HFFc6 (cell line): ENCODE data around the gene KCNJ11. TPM values are rescaled to one million over a fixed set of nuclear protein-coding genes. Genes with fewer than 3 reads are reported as not detected.

Source experiments
- DNase-seq: peaks from one replicate; pipeline ENCODE4 v3.0.0-alpha.2; 2018
- H3K27ac Mint-ChIP-seq: 2 replicates; pipeline ENCODE4 v1.8.0; 2020; ENCODE audit warnings: mild to moderate bottlenecking, mixed read lengths
- H3K27me3 Mint-ChIP-seq: 2 replicates; pipeline ENCODE4 v1.8.0; 2021; ENCODE audit warnings: mild to moderate bottlenecking, moderate library complexity, mixed read lengths; ENCODE audit not compliant: insufficient read depth
- H3K36me3 Mint-ChIP-seq: 2 replicates; pipeline ENCODE4 v1.8.0; 2021; ENCODE audit warnings: low read depth, mixed read lengths
- H3K4me1 Mint-ChIP-seq: 2 replicates; pipeline ENCODE4 v1.8.0; 2020; ENCODE audit warnings: low read depth, mixed read lengths
- H3K4me3 Mint-ChIP-seq: 2 replicates; pipeline ENCODE4 v1.8.0; 2020; ENCODE audit warnings: mild to moderate bottlenecking, moderate library complexity, mixed read lengths
- H3K9me3 Mint-ChIP-seq: 2 replicates; pipeline ENCODE4 v1.8.0; 2020; ENCODE audit warnings: mild to moderate bottlenecking, mixed read lengths
- CTCF ChIP-seq: fragments of 200-600 bp; sonication (generic); IDR thresholded peaks from 2 replicates; pipeline ENCODE4 v1.5.0; 2021; ENCODE audit warnings: antibody characterized with exemption, mild to moderate bottlenecking
- long read RNA-seq: library from polyadenylated mRNA; unstranded; transcript quantifications from one replicate; pipeline ENCODE4 v2.0.0, GENCODE V29; 2019
- total RNA-seq, 6 experiments: library from RNA; stranded (reverse); fragmentation: NEBNext Ultra II Directional; extraction: Animal tissue kit (Norgen Biotek cat#: 25700); gene quantifications; 2 replicates in 1 of 6; 3 replicates in 5 of 6; pipeline ENCODE4 v1.2.3, GENCODE V29; 2021

KCNJ11 gene
- total RNA-seq = not detected
- long read RNA-seq = 0 reads

DNA sequence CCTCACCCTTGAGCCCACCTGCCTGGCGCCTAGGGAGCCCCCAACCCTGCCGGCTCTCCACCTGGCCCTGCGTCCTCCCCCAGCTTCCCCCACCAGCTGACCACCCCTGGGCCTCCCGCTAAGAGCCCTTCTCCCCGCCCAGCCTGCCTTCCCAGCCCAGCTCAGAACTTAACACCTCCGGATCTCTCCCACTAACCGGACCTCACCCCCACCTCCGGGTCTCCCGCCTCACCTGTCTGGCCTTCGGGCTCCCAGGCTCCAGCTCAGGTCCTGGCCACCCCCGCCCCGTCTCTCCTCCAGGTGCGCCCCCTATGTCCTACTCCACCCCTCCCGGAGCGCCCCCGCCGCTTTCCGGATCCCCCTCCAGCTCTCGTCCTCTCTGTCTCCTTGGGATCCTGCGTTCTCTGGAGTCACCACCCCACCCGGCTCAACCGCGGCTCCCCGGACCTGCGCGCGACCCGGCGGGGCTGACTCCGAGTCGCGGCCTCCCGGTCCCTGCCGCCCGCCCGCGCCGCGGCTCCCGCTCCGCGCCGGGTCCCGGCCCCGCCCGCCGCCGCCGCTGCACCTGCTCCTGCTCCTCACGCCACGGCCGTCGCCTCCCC is at the start of gene KCNJ11:
Gene KCNJ11, minus strand, starts transcription at position 51 of the 602 bp plus-strand sequence. CDS start 568 bp downstream, outside the sequence.
- H3K4me3 Mint-ChIP-seq = peak within 1 kb of the TSS; percentile 60; the same call in 1 of the 2 replicates
- H3K27me3 Mint-ChIP-seq = peaks cover 12% of the 10 kb centered on the region
- no peaks in the 10 kb centered on the region for H3K36me3 Mint-ChIP-seq
- no peak for DNase-seq
- peaks cover 8% of the 10 kb centered on the region for H3K4me1 Mint-ChIP-seq
- no peak within 1 kb of the TSS for H3K27ac Mint-ChIP-seq
- no peaks in the 10 kb centered on the region for H3K9me3 Mint-ChIP-seq
- no peak for TF ChIP-seq CTCF

- peaks cover 7% of the 10 kb centered on the region; the same call in 1 of the 2 replicates for H3K4me1 Mint-ChIP-seq
- DNase-seq = no peak
- H3K9me3 Mint-ChIP-seq = no peaks in the 10 kb centered on the region
- H3K4me3 Mint-ChIP-seq = no peak overlapping the region
- peaks cover 26% of the 10 kb centered on the region for H3K27me3 Mint-ChIP-seq
- no peak for TF ChIP-seq CTCF
- H3K27ac Mint-ChIP-seq = no peak overlapping the region
- H3K36me3 Mint-ChIP-seq = no peaks in the 10 kb centered on the region
These were observed 48.9 kb upstream of the KCNJ11 start for GRCh38 chr11:17437366-17437765.

DNA sequence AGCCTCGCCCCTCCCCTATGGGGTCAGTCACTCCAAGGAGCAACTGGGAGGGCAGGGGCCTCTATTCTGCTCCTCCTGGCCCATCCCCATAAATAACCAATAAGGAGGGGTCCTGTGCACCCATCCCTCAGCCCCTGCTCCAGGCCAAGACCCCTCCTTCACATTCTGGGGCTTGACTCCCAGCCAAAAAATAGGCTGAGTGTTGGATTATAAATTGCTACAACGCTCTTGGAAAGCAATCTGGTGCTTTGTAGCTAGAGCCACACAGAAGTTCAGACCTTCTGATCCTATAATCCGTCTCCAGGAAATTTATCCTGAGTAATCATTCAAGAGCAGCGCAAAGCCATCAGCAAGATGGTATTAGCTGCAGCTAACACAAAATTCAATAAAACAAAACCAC is 45.6 kb upstream of the KCNJ11 start:
- peaks cover 22% of the 10 kb centered on the region for H3K27me3 Mint-ChIP-seq
- H3K36me3 Mint-ChIP-seq = no peaks in the 10 kb centered on the region

GRCh38 chr11:17432002-17432401 is 43.5 kb upstream of the KCNJ11 start:
- no peak for TF ChIP-seq CTCF
- Mint-ChIP-seq H3K27ac (no peak overlapping the region), H3K4me1 (no peaks in the 10 kb centered on the region), H3K27me3 (peaks cover 26% of the 10 kb centered on the region), H3K4me3 (no peak overlapping the region), H3K9me3 (no peaks in the 10 kb centered on the region), H3K36me3 (no peaks in the 10 kb centered on the region)
- no peak for DNase-seq

More for the DNA sequence above, 45.6 kb upstream of the KCNJ11 start:
- TF ChIP-seq CTCF = no peak
- Mint-ChIP-seq H3K27ac (no peak overlapping the region), H3K4me3 (no peak overlapping the region), H3K4me1 (no peaks in the 10 kb centered on the region), H3K9me3 (no peaks in the 10 kb centered on the region)
- no peak for DNase-seq

DNA sequence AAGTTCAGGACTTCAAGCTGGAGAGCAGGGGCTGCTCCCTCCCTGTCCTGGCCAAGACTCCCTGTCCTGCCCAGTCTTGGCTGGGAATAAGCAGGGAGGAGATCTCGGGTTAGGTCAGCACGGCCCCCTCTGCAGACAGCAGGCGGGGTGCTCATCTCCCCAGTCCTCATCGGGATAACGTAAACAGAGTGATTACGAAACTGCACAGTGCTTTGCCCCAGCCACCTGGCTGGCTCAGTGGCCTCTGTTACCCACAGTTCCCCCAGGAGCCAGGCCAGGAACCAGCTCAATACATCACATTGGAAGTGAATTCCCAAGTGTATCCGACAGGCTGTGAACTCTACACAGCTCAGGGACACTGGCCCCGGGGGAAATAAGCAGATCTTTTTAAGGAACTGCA is 42.7 kb upstream of the KCNJ11 start:
- Mint-ChIP-seq H3K4me1 (no peaks in the 10 kb centered on the region), H3K27me3 (peaks cover 28% of the 10 kb centered on the region), H3K9me3 (no peaks in the 10 kb centered on the region), H3K36me3 (no peaks in the 10 kb centered on the region), H3K27ac (no peak overlapping the region), H3K4me3 (no peak overlapping the region)
- TF ChIP-seq CTCF = no peak
- DNase-seq = no peak
